GM21825 (cell line): ENCODE results near the gene VIPR2.

Experiments used
- ATAC-seq: cut with Tn5 transposase; IDR thresholded peaks from one replicate; pipeline ENCODE4 v1.9.1; 2021; ENCODE audit warnings: mild to moderate bottlenecking, moderate library complexity; ENCODE audit not compliant: unreplicated experiment

VIPR2 gene

GRCh38 chr7:159048656-159049055 lies 96.0 kb downstream of the VIPR2 start:
- ATAC-seq, result no peak

- no peak for ATAC-seq
These were observed 97.1 kb downstream of the VIPR2 start for GRCh38 chr7:159047536-159047935.

- ATAC-seq, result no peak
These were observed 98.4 kb downstream of the VIPR2 start for GRCh38 chr7:159046300-159046699.

- no peak for ATAC-seq
These were observed 98.8 kb downstream of the VIPR2 start for GRCh38 chr7:159045839-159046238.

GRCh38 chr7:159042581-159043101 lies 102.0 kb downstream of the VIPR2 start:
- ATAC-seq, result no peak

- no peak for ATAC-seq
These were observed 102.6 kb downstream of the VIPR2 start for GRCh38 chr7:159042103-159042502.

GRCh38 chr7:159040912-159041711 lies 103.6 kb downstream of the VIPR2 start:
- no peak for ATAC-seq

GRCh38 chr7:159040146-159040545 lies 104.5 kb downstream of the VIPR2 start:
- no peak for ATAC-seq

GRCh38 chr7:159039716-159040115 lies 105.0 kb downstream of the VIPR2 start:
- ATAC-seq, result no peak

GRCh38 chr7:159038066-159038465 lies 106.6 kb downstream of the VIPR2 start:
- no peak for ATAC-seq

- no peak for ATAC-seq
These were observed 107.6 kb downstream of the VIPR2 start for GRCh38 chr7:159036916-159037605.

- ATAC-seq, result no peak
These were observed 109.0 kb downstream of the VIPR2 start for GRCh38 chr7:159035571-159036073.

- no peak for ATAC-seq
These were observed 109.7 kb downstream of the VIPR2 start for GRCh38 chr7:159034988-159035387.

- no peak for ATAC-seq
These were observed 110.3 kb downstream of the VIPR2 start for GRCh38 chr7:159034394-159034793.

GRCh38 chr7:159033956-159034355 lies 110.7 kb downstream of the VIPR2 start:
- no peak for ATAC-seq

GRCh38 chr7:159033473-159033825 lies 111.2 kb downstream of the VIPR2 start:
- no peak for ATAC-seq

- no peak for ATAC-seq
These were observed 111.8 kb downstream of the VIPR2 start for GRCh38 chr7:159032753-159033472.

- ATAC-seq, result no peak
These were observed 112.3 kb downstream of the VIPR2 start for GRCh38 chr7:159032322-159032721.

GRCh38 chr7:159031750-159032149 lies 112.9 kb downstream of the VIPR2 start:
- no peak for ATAC-seq

GRCh38 chr7:159031135-159031701 lies 113.4 kb downstream of the VIPR2 start:
- no peak for ATAC-seq
